Testis (tissue), 2 donors: ENCODE data around the gene MRPS2.

Experiments used
- CTCF ChIP-seq, 3 experiments: fragments of 450-650 bp in 2 of 3; fragments of 200-600 bp in 1 of 3; sonication (generic) in 1 of 3; IDR thresholded peaks; one replicate each; pipeline ENCODE4 v1.5.1; 2016 to 2019; ENCODE audit warnings: antibody characterized with exemption in 3 of 3, mild to moderate bottlenecking in 2 of 3, moderate library complexity in 1 of 3
- POLR2A ChIP-seq: fragments of 450-650 bp; IDR thresholded peaks from one replicate; pipeline ENCODE4 v1.6.1; 2017; ENCODE audit warnings: antibody characterized with exemption, mild to moderate bottlenecking, moderate library complexity

GRCh38 chr9:135484460-135485277 is 15.8 kb upstream of the MRPS2 start:
- no peak for TF ChIP-seq POLR2A
- TF ChIP-seq CTCF (IDR thresholded peaks at IDR 0.05) = no peak
